A549 (cell line): ENCODE results near the gene FGD4. TPM values are rescaled to one million over a fixed set of nuclear protein-coding genes. Genes with fewer than 3 reads are reported as not detected.

ENCODE experiments used
- ATAC-seq, 2 experiments: fragments of 200-7000 bp in 1 of 2; fragments of >200 bp in 1 of 2; cut with Nextera tagmentation in 1 of 2; cut with Tn5 transposase in 1 of 2; 3 replicates each; pipeline versions ENCODE4 v1.8.0 to v1.9.1; 2018 to 2020; ENCODE audit warnings: mild to moderate bottlenecking in 1 of 2, moderate library complexity in 1 of 2
- CTCF ChIA-PET: fragments of 300-600 bp; sonication (Branson Sonifier 250); formaldehyde crosslinking; extraction: SDS; loops from one replicate; lab custom pipeline; 2021; ENCODE audit warnings: antibody characterized with exemption, inconsistent platforms; lab: Yijun Ruan, JAX
- POLR2A ChIA-PET: fragments of 350-600 bp; formaldehyde crosslinking; extraction: SDS; loops from one replicate; lab custom pipeline; 2021; ENCODE audit warnings: antibody characterized with exemption, inconsistent platforms; lab: Yijun Ruan, JAX
- DNase-seq, 2 experiments: peaks; one replicate each; pipeline versions ENCODE4 v3.0.0 to v3.0.0-alpha.2; 2011 to 2016; ENCODE audit warnings: low read depth in 1 of 2, low spot score in 1 of 2
- FAIRE-seq: peaks from 2 replicates; lab custom pipeline; 2011; peaks lifted over from hg19 to GRCh38; lab: Jason Lieb, UNC
- H3K27ac ChIP-seq, 2 experiments: fragments of >200 bp; sonication (Bioruptor Twin); formaldehyde crosslinking; 3 replicates each; pipeline ENCODE4 v1.5.1; 2016 to 2017
- H3K4me1 ChIP-seq: fragments of >200 bp; sonication (Bioruptor Twin); formaldehyde crosslinking; 3 replicates; pipeline ENCODE4 v1.6.1; 2016
- H3K4me2 ChIP-seq: fragments of >200 bp; sonication (Bioruptor Twin); formaldehyde crosslinking; 3 replicates; pipeline ENCODE4 v1.6.1; 2016
- H3K4me3 ChIP-seq: fragments of >200 bp; sonication (Bioruptor Twin); formaldehyde crosslinking; 3 replicates; pipeline ENCODE4 v1.5.1; 2016
- H3K9me3 ChIP-seq: fragments of >200 bp; sonication (Bioruptor Twin); formaldehyde crosslinking; 3 replicates; pipeline ENCODE4 v1.6.1; 2016
- EHMT2 ChIP-seq: fragments of 200-600 bp; sonication (generic); IDR thresholded peaks from 2 replicates; pipeline ENCODE4 v1.6.1; 2016; ENCODE audit warnings: antibody characterized with exemption, low read depth, mild to moderate bottlenecking, moderate library complexity
- EP300 ChIP-seq, 2 experiments: fragments of >200 bp; sonication (Bioruptor Twin); formaldehyde crosslinking; IDR thresholded peaks; 2 replicates in 1 of 2; 3 replicates in 1 of 2; pipeline ENCODE4 v1.6.1; 2016 to 2017
- FOSL2 ChIP-seq, 2 experiments: fragments of 450-650 bp in 1 of 2; fragments of >200 bp in 1 of 2; sonication (Bioruptor Twin) in 1 of 2; formaldehyde crosslinking; IDR thresholded peaks; 2 replicates each; pipeline versions ENCODE4 v1.5.0 to v1.6.1; 2016 to 2020; ENCODE audit warnings: mild to moderate bottlenecking in 1 of 2, moderate library complexity in 1 of 2
- JUN ChIP-seq, 2 experiments: fragments of >200 bp; sonication (Bioruptor Twin); formaldehyde crosslinking; IDR thresholded peaks; 2 replicates in 1 of 2; 3 replicates in 1 of 2; pipeline ENCODE4 v1.6.1; 2016 to 2017
- NPAS2 ChIP-seq: fragments of 250-450 bp; sonication (Bioruptor Pico); IDR thresholded peaks from 2 replicates; pipeline ENCODE4 v1.8.0; 2022; ENCODE audit warnings: mild to moderate bottlenecking, moderate library complexity, borderline replicate concordance
- RAD21 ChIP-seq, 2 experiments: fragments of >200 bp in 1 of 2; sonication (Bioruptor Twin) in 1 of 2; formaldehyde crosslinking in 1 of 2; IDR thresholded peaks in 1 of 2; conservative IDR thresholded peaks in 1 of 2; 2 replicates in 1 of 2; 3 replicates in 1 of 2; pipeline ENCODE4 v1.6.1; 2012 to 2018; ENCODE audit warnings: inconsistent platforms in 1 of 2
- RCOR1 ChIP-seq: fragments of 150-350 bp; IDR thresholded peaks from 2 replicates; pipeline ENCODE4 v1.6.1; 2014; ENCODE audit warnings: antibody characterized with exemption, low read length, low read depth
- REST ChIP-seq: fragments of 200-600 bp; sonication (generic); IDR thresholded peaks from 2 replicates; pipeline ENCODE4 v1.6.1; 2016; ENCODE audit warnings: antibody characterized with exemption, mild to moderate bottlenecking, moderate library complexity
- RFX5 ChIP-seq: fragments of 450-650 bp; IDR thresholded peaks from 2 replicates; pipeline ENCODE4 v1.7.1; 2014; ENCODE audit warnings: antibody characterized with exemption, mild to moderate bottlenecking, moderate library complexity
- SREBF2 ChIP-seq: fragments of 450-650 bp; IDR thresholded peaks from 2 replicates; pipeline ENCODE4 v1.6.1; 2014; ENCODE audit warnings: mild to moderate bottlenecking, moderate library complexity
- TFCP2L1 ChIP-seq: fragments of 250-450 bp; sonication (Bioruptor Pico); IDR thresholded peaks from 2 replicates; pipeline ENCODE4 v1.5.0; 2021; ENCODE audit warnings: mild to moderate bottlenecking
- ZFP36 ChIP-seq: fragments of 450-650 bp; IDR thresholded peaks from 2 replicates; pipeline ENCODE4 v1.6.1; 2014; ENCODE audit warnings: borderline replicate concordance; ENCODE audit not compliant: partially characterized antibody
- ZNF302 ChIP-seq: fragments of 250-450 bp; sonication (Bioruptor Pico); IDR thresholded peaks from 2 replicates; pipeline ENCODE4 v1.9.0; 2021; ENCODE audit warnings: inconsistent platforms, mild to moderate bottlenecking, moderate library complexity
- WGBS: methylation state at CpG from one replicate; pipeline ENCODE4 v1.1.6; 2017; ENCODE audit errors: missing lambda C conversion rate; 5-methylcytosine and 5-hydroxymethylcytosine counted together
- polyA plus RNA-seq, 4 experiments: library from polyadenylated mRNA; depleted of rRNA in 3 of 4; stranded (reverse); fragments of >200 nt; fragmentation: RNase III in 1 of 4; extraction: RNeasy Plus Mini Kit Qiagen cat#74134 plus additional on column Dnase treatment in 1 of 4; gene quantifications; 2 replicates in 3 of 4; 3 replicates in 1 of 4; pipeline ENCODE4 v1.2.3, GENCODE V29; 2011 to 2017

FGD4 gene
- polyA plus RNA-seq, 2 of the 4 experiments (the other 2 are of a cell fraction): 2.2 to 6.0 TPM

DNA sequence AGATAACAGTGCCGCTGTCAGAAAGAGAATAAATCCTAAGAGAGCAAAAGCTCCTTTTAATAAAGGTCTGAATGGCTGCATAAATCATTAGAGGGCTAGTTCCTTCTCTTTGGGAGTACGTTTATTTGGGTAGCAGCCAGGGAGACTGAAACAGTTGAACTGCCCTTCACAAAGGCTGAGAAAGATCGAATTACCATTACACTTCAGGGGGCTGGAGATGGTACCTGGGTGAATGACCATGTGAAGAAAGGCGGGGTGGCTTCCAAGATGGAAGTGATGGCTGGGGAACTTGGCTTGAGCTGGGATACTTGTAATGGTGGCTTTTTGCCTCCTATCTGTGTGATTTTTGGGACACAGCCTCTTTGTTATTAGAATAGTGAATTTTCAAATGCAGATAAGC lies 1.7 kb upstream of the FGD4 start:
- peaks cover 15% of the 10 kb centered on the region; the same call in 2 of the 3 replicates for H3K4me1 ChIP-seq
- TF ChIP-seq TFCP2L1 (CRISPR knock-in tag) (no peak), JUN (IDR thresholded peaks at IDR 0.05) (no peak), EP300 (IDR thresholded peaks at IDR 0.05) (no peak), SREBF2 (no peak), REST (no peak), FOSL2 (IDR thresholded peaks at IDR 0.05) (no peak), FOSL2 (CRISPR knock-in tag; IDR thresholded peaks at IDR 0.05) (no peak), ZFP36 (no peak)
- no peak overlapping the region; a peak in 1 of 6 replicates for H3K27ac ChIP-seq
- H3K4me3 ChIP-seq: no peak overlapping the region
- CTCF ChIA-PET: interaction anchor here (0.5 to 5.2 kb wide), 8 partner anchors 10 to 1133 kb away, joined by 3 to 29 read pairs (median 3); no protein-coding TSS in a partner anchor
- H3K9me3 ChIP-seq: no peaks in the 10 kb centered on the region
- no peak for ATAC-seq
- H3K4me2 ChIP-seq: no peak overlapping the region
- FAIRE-seq: no peak
- POLR2A ChIA-PET: interaction anchor here (0.6 kb wide), 1 partner anchor 349 kb away, joined by 8 read pairs; no protein-coding TSS in a partner anchor
- WGBS: 85% methylated on average over 4 of the region's 4 CpGs
- DNase-seq: no peak

GRCh38 chr12:32398181-32398580 lies 1.2 kb upstream of the FGD4 start:
- TF ChIP-seq ZNF302: no peak
- no peak for TF ChIP-seq EHMT2
- TF ChIP-seq NPAS2 (CRISPR knock-in tag): no peak
- no peak for TF ChIP-seq RCOR1
- no peak for TF ChIP-seq EP300 (IDR thresholded peaks at IDR 0.05)
- no peaks in the 10 kb centered on the region for H3K9me3 ChIP-seq
- FAIRE-seq (no peak), DNase-seq (no peak), ATAC-seq (no peak)
- H3K4me2 ChIP-seq: peak overlapping the region; percentile 100
- WGBS: 85% methylated on average over 4 of the region's 4 CpGs
- H3K4me1 ChIP-seq: peaks cover 15% of the 10 kb centered on the region; the same call in 2 of the 3 replicates
- peak overlapping the region in 1 of 2 experiments; percentile 85; a peak in 1 of 6 replicates for H3K27ac ChIP-seq
- POLR2A ChIA-PET: interaction anchor here (0.6 to 2.3 kb wide), 2 partner anchors 39 to 348 kb away, joined by 8 to 9 read pairs; no protein-coding TSS in a partner anchor
- CTCF ChIA-PET: interaction anchor here (0.5 to 5.2 kb wide), 11 partner anchors 11 to 1132 kb away, joined by 3 to 29 read pairs (median 3); partner anchors contain the start of gene YARS2
- H3K4me3 ChIP-seq: no peak overlapping the region

GRCh38 chr12:32398816-32399369 lies 465 bp upstream of the FGD4 start:
- TF ChIP-seq RAD21 (conservative IDR thresholded peaks at IDR 0.05 in 1 of 2, IDR thresholded peaks at IDR 0.05 in 1 of 2) (no peak), RFX5 (0 out of 2 replicates have a peak, but pooled peaks have one; percentile 23)
- peak overlapping the region; percentile 85 to 88 for H3K27ac ChIP-seq

More at GRCh38 chr12:32398816-32399369, 465 bp upstream of the FGD4 start:
- 26% methylated on average over 7 of the region's 36 CpGs for WGBS
- ChIA-PET POLR2A (interaction anchor here (2.3 kb wide), 1 partner anchor 38 kb away, joined by 9 read pairs; no protein-coding TSS in a partner anchor), CTCF (interaction anchor here (0.6 to 5.2 kb wide), 23 partner anchors 10 to 1822 kb away, joined by 3 to 29 read pairs (median 4); partner anchors contain the start of gene YARS2)
- Histone ChIP-seq H3K9me3 (no peaks in the 10 kb centered on the region), H3K4me1 (peaks cover 15% of the 10 kb centered on the region; the same call in 2 of the 3 replicates), H3K4me3 (peak overlapping the region; percentile 83), H3K4me2 (peak overlapping the region; percentile 100)
- FAIRE-seq: no peak
- DNase-seq: no peak
- ATAC-seq: no peak; a peak in 1 of 6 replicates
